GM21723 (cell line): ENCODE results near the gene LYPD4.

Experiments used
- ATAC-seq: cut with Tn5 transposase; IDR thresholded peaks from one replicate; pipeline ENCODE4 v1.9.1; 2021; ENCODE audit warnings: mild to moderate bottlenecking, moderate library complexity; ENCODE audit not compliant: unreplicated experiment

Gene LYPD4

GRCh38 chr19:41853344-41853743, 8.9 kb upstream of the LYPD4 start:
- ATAC-seq = no peak

- ATAC-seq = no peak
These were observed 7.0 kb upstream of the LYPD4 start for GRCh38 chr19:41851456-41851855.

- ATAC-seq = no peak
These were observed 5.9 kb upstream of the LYPD4 start for GRCh38 chr19:41850381-41850780.

GRCh38 chr19:41849067-41849466, 4.6 kb upstream of the LYPD4 start:
- ATAC-seq = no peak

- no peak for ATAC-seq
These were observed 4.2 kb upstream of the LYPD4 start for GRCh38 chr19:41848666-41849065.

GRCh38 chr19:41847351-41848105, 3.0 kb upstream of the LYPD4 start:
- ATAC-seq = no peak

- no peak for ATAC-seq
These were observed 638 bp upstream of the LYPD4 start for GRCh38 chr19:41845051-41845590.

GRCh38 chr19:41845001-41845050, 343 bp upstream of the LYPD4 start, which contains the start of gene DMRTC2:
Gene DMRTC2 (plus strand): TSS chr19:41845042. CDS start chr19:41847429, 2,387 bp downstream.
- no peak for ATAC-seq

GRCh38 chr19:41843371-41843770, 1.1 kb downstream of the LYPD4 start:
- no peak for ATAC-seq

GRCh38 chr19:41839211-41839610, 5.3 kb downstream of the LYPD4 start:
- ATAC-seq = no peak

GRCh38 chr19:41837981-41838708, 6.3 kb downstream of the LYPD4 start:
- no peak for ATAC-seq

- no peak for ATAC-seq
These were observed 23.3 kb downstream of the LYPD4 start for GRCh38 chr19:41821003-41821735.

- no peak for ATAC-seq
These were observed 27.7 kb downstream of the LYPD4 start for GRCh38 chr19:41816761-41817160.

- no peak for ATAC-seq
These were observed 29.2 kb downstream of the LYPD4 start for GRCh38 chr19:41815301-41815700.

GRCh38 chr19:41813911-41814310, 30.6 kb downstream of the LYPD4 start:
- ATAC-seq = no peak

- ATAC-seq = no peak
These were observed 32.5 kb downstream of the LYPD4 start for GRCh38 chr19:41811981-41812380.

- ATAC-seq = no peak
These were observed 33.4 kb downstream of the LYPD4 start for GRCh38 chr19:41811036-41811435.

GRCh38 chr19:41810301-41810700, 34.2 kb downstream of the LYPD4 start:
- no peak for ATAC-seq

GRCh38 chr19:41808663-41809566, 35.6 kb downstream of the LYPD4 start:
- ATAC-seq = no peak

GRCh38 chr19:41807176-41807575, 37.3 kb downstream of the LYPD4 start:
- ATAC-seq = no peak

GRCh38 chr19:41804336-41804735, 40.1 kb downstream of the LYPD4 start:
- ATAC-seq = no peak
